Cardiac muscle cell (in vitro differentiated cells and primary cell): Measurements from ENCODE around the gene GPN2. TPM values are rescaled to one million over a fixed set of nuclear protein-coding genes. Genes with fewer than 3 reads are reported as not detected.

Source experiments
- DNase-seq, 2 donors: peaks; one replicate each; pipeline versions ENCODE4 v3.0.0 to v3.0.0-alpha.2; 2010 to 2017; ENCODE audit warnings: low read depth in 1 of 2, low spot score in 1 of 2
- H3K27ac ChIP-seq: fragments of 200-600 bp; sonication (generic); 2 replicates; pipeline ENCODE4 v1.5.1; 2016
- H3K27me3 ChIP-seq: fragments of 200-600 bp; sonication (generic); 2 replicates; pipeline ENCODE4 v1.6.0; 2016; ENCODE audit warnings: control low read depth
- H3K36me3 ChIP-seq: fragments of 200-600 bp; sonication (generic); 2 replicates; pipeline ENCODE4 v1.5.1; 2016; ENCODE audit warnings: control low read depth
- H3K4me1 ChIP-seq: fragments of 200-600 bp; sonication (generic); 2 replicates; pipeline ENCODE4 v1.8.1; 2017; ENCODE audit warnings: low read depth, mild to moderate bottlenecking, mixed run types
- H3K4me3 ChIP-seq: fragments of 200-600 bp; sonication (generic); 2 replicates; pipeline ENCODE4 v1.5.1; 2016; ENCODE audit warnings: mild to moderate bottlenecking
- H3K9me3 ChIP-seq: fragments of 200-600 bp; sonication (generic); 2 replicates; pipeline ENCODE4 v1.5.1; 2017; ENCODE audit warnings: low read depth, mild to moderate bottlenecking, control low read depth
- polyA plus RNA-seq: library from polyadenylated mRNA; unstranded; fragments of >200 nt; fragmentation: Nextera tagmentation; extraction: Ambion mirVana; gene quantifications from 2 replicates; pipeline ENCODE4 v1.2.1, GENCODE V29; 2016
- total RNA-seq: library from RNA; depleted of rRNA; stranded (reverse); fragments of >200 nt; gene quantifications from 2 replicates; pipeline ENCODE4 v1.2.3, GENCODE V29; 2016
- TF ChIP-seq, protein P1 (sequence below): IDR thresholded peaks from 2 replicates; pipeline ENCODE4 v1.5.1; 2012; ENCODE audit warnings: low read depth, mild to moderate bottlenecking, low read length

GPN2 gene
- total and polyA plus RNA-seq, 2 experiments from 2014 or later = 18.4 to 32.2 TPM

DNA sequence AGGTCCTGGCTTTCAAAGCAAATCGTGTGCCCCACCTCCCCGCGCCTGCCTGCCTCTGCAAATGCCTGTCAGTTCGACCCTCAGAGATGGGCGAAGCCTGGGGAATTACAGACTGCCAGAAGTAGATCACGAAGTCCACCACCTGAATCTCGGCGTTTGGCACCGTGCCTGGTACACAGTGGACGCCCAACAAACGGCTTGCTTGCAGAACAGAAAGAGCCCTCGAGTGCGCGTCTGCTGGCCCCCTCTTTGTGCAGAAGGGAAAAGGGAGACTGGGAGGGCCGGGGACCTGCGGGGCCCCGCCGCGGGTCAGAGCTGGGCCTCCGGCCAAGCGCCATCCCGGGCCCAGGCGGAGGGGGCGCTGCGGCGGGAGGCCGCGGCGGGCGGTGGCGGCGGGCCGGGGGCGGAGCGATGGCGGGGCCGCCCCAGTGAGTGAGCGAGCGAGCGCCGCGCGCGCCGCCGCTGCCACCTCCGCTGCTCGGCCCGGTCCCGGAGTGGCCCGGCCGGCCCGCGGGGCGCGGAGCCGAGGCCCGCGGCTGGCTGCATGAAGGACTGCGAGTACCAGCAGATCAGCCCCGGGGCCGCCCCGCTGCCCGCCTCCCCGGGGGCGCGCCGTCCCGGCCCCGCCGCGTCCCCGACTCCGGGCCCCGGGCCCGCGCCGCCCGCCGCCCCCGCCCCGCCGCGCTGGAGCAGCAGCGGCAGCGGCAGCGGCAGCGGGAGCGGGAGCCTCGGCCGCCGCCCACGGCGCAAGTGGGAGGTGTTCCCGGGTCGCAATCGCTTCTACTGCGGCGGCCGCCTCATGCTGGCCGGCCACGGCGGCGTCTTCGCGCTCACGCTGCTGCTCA is 63.6 kb downstream of the GPN2 start, which contains the start of gene ZDHHC18:
ZDHHC18 (plus strand) TSS at position 428 of the 845 bp plus-strand sequence; CDS start at position 545, 117 bp downstream.
- peak; percentile 62 to 85 for DNase-seq
- Histone ChIP-seq H3K9me3 (no peaks in the 10 kb centered on the region), H3K4me3 (peak within 1 kb of the TSS; percentile 95), H3K27me3 (no peaks in the 10 kb centered on the region), H3K36me3 (no peaks in the 10 kb centered on the region), H3K4me1 (peaks cover 22% of the 10 kb centered on the region), H3K27ac (peak within 1 kb of the TSS; percentile 55)
- TF ChIP-seq, protein P1, sequence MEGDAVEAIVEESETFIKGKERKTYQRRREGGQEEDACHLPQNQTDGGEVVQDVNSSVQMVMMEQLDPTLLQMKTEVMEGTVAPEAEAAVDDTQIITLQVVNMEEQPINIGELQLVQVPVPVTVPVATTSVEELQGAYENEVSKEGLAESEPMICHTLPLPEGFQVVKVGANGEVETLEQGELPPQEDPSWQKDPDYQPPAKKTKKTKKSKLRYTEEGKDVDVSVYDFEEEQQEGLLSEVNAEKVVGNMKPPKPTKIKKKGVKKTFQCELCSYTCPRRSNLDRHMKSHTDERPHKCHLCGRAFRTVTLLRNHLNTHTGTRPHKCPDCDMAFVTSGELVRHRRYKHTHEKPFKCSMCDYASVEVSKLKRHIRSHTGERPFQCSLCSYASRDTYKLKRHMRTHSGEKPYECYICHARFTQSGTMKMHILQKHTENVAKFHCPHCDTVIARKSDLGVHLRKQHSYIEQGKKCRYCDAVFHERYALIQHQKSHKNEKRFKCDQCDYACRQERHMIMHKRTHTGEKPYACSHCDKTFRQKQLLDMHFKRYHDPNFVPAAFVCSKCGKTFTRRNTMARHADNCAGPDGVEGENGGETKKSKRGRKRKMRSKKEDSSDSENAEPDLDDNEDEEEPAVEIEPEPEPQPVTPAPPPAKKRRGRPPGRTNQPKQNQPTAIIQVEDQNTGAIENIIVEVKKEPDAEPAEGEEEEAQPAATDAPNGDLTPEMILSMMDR = peak; percentile 38

Other genes with a start within 250 kb of the GPN2 start
- 52.9 and 93.3 TPM in 2 replicates for gene ARID1A, start 194.3 kb downstream of the GPN2 start, total RNA-seq
- gene ARID1A, start 194.3 kb downstream of the GPN2 start, polyA plus RNA-seq = 28.5 and 43.1 TPM in 2 replicates
- 8.5 and 13.7 TPM in 2 replicates for gene PIGV, start 102.3 kb downstream of the GPN2 start, total RNA-seq
- gene PIGV, start 102.3 kb downstream of the GPN2 start, polyA plus RNA-seq = 11.7 and 12.4 TPM in 2 replicates
- gene ZDHHC18, start 63.6 kb downstream of the GPN2 start, total RNA-seq = 16.2 and 16.6 TPM in 2 replicates
- gene ZDHHC18, start 63.6 kb downstream of the GPN2 start, polyA plus RNA-seq = 16.1 and 16.6 TPM in 2 replicates
- gene SFN, start 27.1 kb downstream of the GPN2 start, total RNA-seq = 0.15 and 0.25 TPM in 2 replicates
- gene SFN, start 27.1 kb downstream of the GPN2 start, polyA plus RNA-seq = 0.13 TPM in 1 of 2 replicates, not detected in the other
- gene GPATCH3, start 10.2 kb upstream of the GPN2 start, total RNA-seq = 11.0 and 16.1 TPM in 2 replicates
- gene GPATCH3, start 10.2 kb upstream of the GPN2 start, polyA plus RNA-seq = 15.9 and 16.1 TPM in 2 replicates
- gene NR0B2, start 23.7 kb upstream of the GPN2 start, total RNA-seq = 3.3 and 3.9 TPM in 2 replicates
- 2.1 and 2.4 TPM in 2 replicates for gene NR0B2, start 23.7 kb upstream of the GPN2 start, polyA plus RNA-seq
- gene NUDC, start 31.5 kb upstream of the GPN2 start, total RNA-seq = 73.8 and 99.6 TPM in 2 replicates
- gene NUDC, start 31.5 kb upstream of the GPN2 start, polyA plus RNA-seq = 152 and 192 TPM in 2 replicates
- 0.63 and 0.67 TPM in 2 replicates for gene KDF1, start 70.2 kb upstream of the GPN2 start, total RNA-seq
- gene KDF1, start 70.2 kb upstream of the GPN2 start, polyA plus RNA-seq = 0.35 and 0.37 TPM in 2 replicates
- 61.7 and 63.7 TPM in 2 replicates for gene TRNP1, start 103.4 kb upstream of the GPN2 start, total RNA-seq
- gene TRNP1, start 103.4 kb upstream of the GPN2 start, polyA plus RNA-seq = 42.9 and 55.5 TPM in 2 replicates
- gene TENT5B, start 122.6 kb upstream of the GPN2 start, total RNA-seq = 8.8 and 9.4 TPM in 2 replicates
- gene TENT5B, start 122.6 kb upstream of the GPN2 start, polyA plus RNA-seq = 6.8 and 8.5 TPM in 2 replicates